Muscle of arm (tissue), 14 donors: Measurements from ENCODE around the gene MAD1L1. TPM values are rescaled to one million over a fixed set of nuclear protein-coding genes. Genes with fewer than 3 reads are reported as not detected.
A peak's percentile ranks its signal among the peaks of the same experiment; 100 is the strongest.
"Not testable (repeated sequence)": the region's sequence is repeated elsewhere in the genome, so short reads cannot be mapped to it uniquely, and the experiment has no call there.

Source experiments
- DNase-seq: peaks from one replicate; pipeline ENCODE4 v3.0.0-alpha.2; 2013
- long read RNA-seq, 11 donors: transcript quantifications; one replicate each; lab custom pipeline, GENCODE V29; 2026
- polyA plus RNA-seq, 12 donors: library from polyadenylated mRNA; unstranded; fragments of 120-200 nt; gene quantifications; one replicate each; pipeline ENCODE4 v1.2.1, GENCODE V29; 2013; ENCODE audit not compliant: insufficient read length in 12 of 12

The MAD1L1 gene
- polyA plus RNA-seq: 10 to 100 TPM in 11 of 12 donors, not detected in 1; 16.2 to 60.1 (median 22.4) TPM
- long read RNA-seq, donor 1, partial matches to known transcripts: 0 of 5 reads
- long read RNA-seq, donor 1, other reads (novel, unspliced or antisense): 5 of 5 reads
- long read RNA-seq, donor 2, partial matches to known transcripts: 0 of 5 reads
- long read RNA-seq, donor 2, other reads (novel, unspliced or antisense): 5 of 5 reads
- long read RNA-seq, donor 3: 0 reads
- long read RNA-seq, donor 4: 0 reads
- long read RNA-seq, donor 5, partial matches to known transcripts: 0 of 19 reads
- long read RNA-seq, donor 5, other reads (novel, unspliced or antisense): 19 of 19 reads
- long read RNA-seq, donor 6: 0 reads
- long read RNA-seq, donor 7: 0 reads
- long read RNA-seq, donor 8, partial matches to known transcripts: 23 of 38 reads
- long read RNA-seq, donor 8, other reads (novel, unspliced or antisense): 12 of 38 reads
- long read RNA-seq, donor 9, partial matches to known transcripts: 0 of 1 reads
- long read RNA-seq, donor 9, other reads (novel, unspliced or antisense): 0 of 1 reads
- long read RNA-seq, donor 10, partial matches to known transcripts: 0 of 6 reads
- long read RNA-seq, donor 10, other reads (novel, unspliced or antisense): 6 of 6 reads
- long read RNA-seq, donor 11: 0 reads

GRCh38 chr7:2232766-2233520, at the start of gene MAD1L1:
MAD1L1 (minus strand) TSS chr7:2232945; CDS start chr7:2230133, 2,812 bp downstream.
- DNase-seq: peak; percentile 94

GRCh38 chr7:2282185-2282751, 49.5 kb upstream of the MAD1L1 start:
- DNase-seq: no peak

- DNase-seq: peak; percentile 84
These were observed 48.8 kb upstream of the MAD1L1 start for GRCh38 chr7:2281541-2281940.

GRCh38 chr7:2280424-2280823, 47.7 kb upstream of the MAD1L1 start:
- no peak for DNase-seq

- peak; percentile 85 for DNase-seq
These were observed 47.2 kb upstream of the MAD1L1 start for GRCh38 chr7:2279896-2280295.

GRCh38 chr7:2278026-2278425, 45.3 kb upstream of the MAD1L1 start:
- DNase-seq: no peak

GRCh38 chr7:2276107-2276506, 43.4 kb upstream of the MAD1L1 start:
- no peak for DNase-seq

- DNase-seq: no peak
These were observed 42.4 kb upstream of the MAD1L1 start for GRCh38 chr7:2275101-2275500.

- DNase-seq: no peak
These were observed 41.9 kb upstream of the MAD1L1 start for GRCh38 chr7:2274666-2275065.

GRCh38 chr7:2273866-2274265, 41.1 kb upstream of the MAD1L1 start:
- DNase-seq: no peak

GRCh38 chr7:2272031-2272430, 39.3 kb upstream of the MAD1L1 start:
- DNase-seq: no peak

GRCh38 chr7:2271273-2272026, 38.7 kb upstream of the MAD1L1 start:
- DNase-seq: no peak

- no peak for DNase-seq
These were observed 37.8 kb upstream of the MAD1L1 start for GRCh38 chr7:2270495-2270894.

GRCh38 chr7:2269991-2270460, 37.3 kb upstream of the MAD1L1 start:
- DNase-seq: no peak

- not testable (repeated sequence) for DNase-seq
These were observed 36.6 kb upstream of the MAD1L1 start for GRCh38 chr7:2269089-2269990.

- no peak for DNase-seq
These were observed 34.2 kb upstream of the MAD1L1 start for GRCh38 chr7:2266911-2267310.

- no peak for DNase-seq
These were observed 31.4 kb upstream of the MAD1L1 start for GRCh38 chr7:2264158-2264557.

GRCh38 chr7:2263176-2263575, 30.4 kb upstream of the MAD1L1 start:
- no peak for DNase-seq

- DNase-seq: no peak
These were observed 28.9 kb upstream of the MAD1L1 start for GRCh38 chr7:2261611-2262010.

- no peak for DNase-seq
These were observed 28.1 kb upstream of the MAD1L1 start for GRCh38 chr7:2260820-2261219.
